ENCODE measurements around the gene BMI1.
"Not testable (repeated sequence)": the region's sequence is repeated elsewhere in the genome, so short reads cannot be mapped to it uniquely, and the experiment has no call there.

Gene BMI1

GRCh38 chr10:22341190-22341925 is 20.5 kb downstream of the BMI1 start:
- Mint-ChIP-seq H3K4me3 (peak overlapping the region; percentile 59), H3K27me3 (peaks cover 66% of the 10 kb centered on the region), H3K9me3 (peaks cover 8% of the 10 kb centered on the region), H3K4me1 (peaks cover 14% of the 10 kb centered on the region), H3K27ac (peak overlapping the region; percentile 55), H3K36me3 (peaks cover 2% of the 10 kb centered on the region)

- peaks cover 12% of the 10 kb centered on the region for H3K4me1 Mint-ChIP-seq
- H3K36me3 Mint-ChIP-seq, result peaks cover 4% of the 10 kb centered on the region
- H3K27ac Mint-ChIP-seq, result peak overlapping the region; percentile 55
- peaks cover 11% of the 10 kb centered on the region for H3K9me3 Mint-ChIP-seq
- H3K27me3 Mint-ChIP-seq, result peaks cover 69% of the 10 kb centered on the region
- peak overlapping the region; percentile 43 for H3K4me3 Mint-ChIP-seq
These were observed 21.0 kb downstream of the BMI1 start for GRCh38 chr10:22341926-22342196.

GRCh38 chr10:22342421-22342820 is 21.5 kb downstream of the BMI1 start:
- Mint-ChIP-seq H3K36me3 (peaks cover 3% of the 10 kb centered on the region), H3K4me1 (peaks cover 8% of the 10 kb centered on the region), H3K4me3 (no peak overlapping the region), H3K9me3 (peaks cover 14% of the 10 kb centered on the region), H3K27ac (no peak overlapping the region), H3K27me3 (peaks cover 67% of the 10 kb centered on the region)

GRCh38 chr10:22343731-22344130 is 22.8 kb downstream of the BMI1 start:
- no peak overlapping the region for H3K27ac Mint-ChIP-seq
- no peak overlapping the region for H3K4me3 Mint-ChIP-seq
- H3K27me3 Mint-ChIP-seq, result peaks cover 59% of the 10 kb centered on the region
- peaks cover 6% of the 10 kb centered on the region for H3K4me1 Mint-ChIP-seq
- peaks cover 14% of the 10 kb centered on the region for H3K9me3 Mint-ChIP-seq
- peaks cover 2% of the 10 kb centered on the region for H3K36me3 Mint-ChIP-seq

- peak overlapping the region; percentile 79 for H3K27ac Mint-ChIP-seq
These were observed 23.4 kb downstream of the BMI1 start for GRCh38 chr10:22344249-22344648.

GRCh38 chr10:22344781-22345300 is 23.9 kb downstream of the BMI1 start:
- Mint-ChIP-seq H3K36me3 (peaks cover 2% of the 10 kb centered on the region), H3K4me1 (peaks cover 4% of the 10 kb centered on the region), H3K27me3 (peaks cover 52% of the 10 kb centered on the region), H3K27ac (peak overlapping the region; percentile 79), H3K4me3 (peak overlapping the region; percentile 3), H3K9me3 (peaks cover 14% of the 10 kb centered on the region)

More at GRCh38 chr10:22344249-22344648, 23.4 kb downstream of the BMI1 start:
- Mint-ChIP-seq H3K36me3 (peaks cover 2% of the 10 kb centered on the region), H3K4me3 (no peak overlapping the region), H3K4me1 (peaks cover 6% of the 10 kb centered on the region), H3K27me3 (peaks cover 56% of the 10 kb centered on the region), H3K9me3 (peaks cover 14% of the 10 kb centered on the region)

GRCh38 chr10:22345301-22346095 is 24.6 kb downstream of the BMI1 start, which contains the start of gene SPAG6:
SPAG6 (plus strand) TSS chr10:22345496; CDS start chr10:22345612, 116 bp downstream.
- Mint-ChIP-seq H3K27me3 (peaks cover 47% of the 10 kb centered on the region), H3K9me3 (peaks cover 14% of the 10 kb centered on the region), H3K4me1 (no peaks in the 10 kb centered on the region), H3K36me3 (peaks cover 2% of the 10 kb centered on the region), H3K4me3 (peak within 1 kb of the TSS; percentile 36), H3K27ac (peak within 1 kb of the TSS; percentile 79)

- H3K27ac Mint-ChIP-seq, result peak overlapping the region; percentile 56
- peak overlapping the region; percentile 36 for H3K4me3 Mint-ChIP-seq
These were observed 25.3 kb downstream of the BMI1 start for GRCh38 chr10:22346096-22346661.

GRCh38 chr10:22349755-22350154 is 28.9 kb downstream of the BMI1 start:
- Mint-ChIP-seq H3K36me3 (peaks cover 2% of the 10 kb centered on the region), H3K27ac (no peak overlapping the region), H3K4me3 (no peak overlapping the region), H3K4me1 (no peaks in the 10 kb centered on the region), H3K27me3 (peaks cover 19% of the 10 kb centered on the region), H3K9me3 (peaks cover 9% of the 10 kb centered on the region)

More at GRCh38 chr10:22346096-22346661, 25.3 kb downstream of the BMI1 start:
- H3K36me3 Mint-ChIP-seq, result peaks cover 2% of the 10 kb centered on the region
- H3K27me3 Mint-ChIP-seq, result peaks cover 47% of the 10 kb centered on the region
- no peaks in the 10 kb centered on the region for H3K4me1 Mint-ChIP-seq
- peaks cover 14% of the 10 kb centered on the region for H3K9me3 Mint-ChIP-seq

GRCh38 chr10:22351131-22351703 is 30.3 kb downstream of the BMI1 start:
- Mint-ChIP-seq H3K27me3 (peaks cover 12% of the 10 kb centered on the region), H3K36me3 (peaks cover 2% of the 10 kb centered on the region), H3K4me1 (no peaks in the 10 kb centered on the region), H3K9me3 (peaks cover 8% of the 10 kb centered on the region), H3K27ac (no peak overlapping the region), H3K4me3 (no peak overlapping the region)

- no peaks in the 10 kb centered on the region for H3K36me3 Mint-ChIP-seq
- H3K27me3 Mint-ChIP-seq, result peaks cover 6% of the 10 kb centered on the region
- H3K9me3 Mint-ChIP-seq, result no peaks in the 10 kb centered on the region
- H3K27ac Mint-ChIP-seq, result no peak overlapping the region
- H3K4me1 Mint-ChIP-seq, result no peaks in the 10 kb centered on the region
- no peak overlapping the region for H3K4me3 Mint-ChIP-seq
These were observed 35.5 kb downstream of the BMI1 start for GRCh38 chr10:22356324-22356873.

GRCh38 chr10:22357770-22358169 is 36.9 kb downstream of the BMI1 start:
- not testable (repeated sequence) for H3K36me3 Mint-ChIP-seq, H3K27ac Mint-ChIP-seq, H3K4me1 Mint-ChIP-seq, H3K9me3 Mint-ChIP-seq, H3K27me3 Mint-ChIP-seq, H3K4me3 Mint-ChIP-seq

GRCh38 chr10:22363305-22363704 is 42.4 kb downstream of the BMI1 start:
- H3K9me3 Mint-ChIP-seq, result no peaks in the 10 kb centered on the region
- no peak overlapping the region for H3K27ac Mint-ChIP-seq
- H3K36me3 Mint-ChIP-seq, result peaks cover 3% of the 10 kb centered on the region
- H3K4me3 Mint-ChIP-seq, result no peak overlapping the region
- H3K27me3 Mint-ChIP-seq, result peaks cover 6% of the 10 kb centered on the region
- H3K4me1 Mint-ChIP-seq, result peaks cover 31% of the 10 kb centered on the region

GRCh38 chr10:22364407-22365140 is 43.7 kb downstream of the BMI1 start:
- Mint-ChIP-seq H3K9me3 (no peaks in the 10 kb centered on the region), H3K27ac (no peak overlapping the region), H3K36me3 (peaks cover 3% of the 10 kb centered on the region), H3K27me3 (peaks cover 6% of the 10 kb centered on the region), H3K4me3 (no peak overlapping the region), H3K4me1 (peaks cover 37% of the 10 kb centered on the region)

- no peak overlapping the region for H3K4me3 Mint-ChIP-seq
- no peak overlapping the region for H3K27ac Mint-ChIP-seq
- peaks cover 40% of the 10 kb centered on the region for H3K4me1 Mint-ChIP-seq
- H3K9me3 Mint-ChIP-seq, result no peaks in the 10 kb centered on the region
- peaks cover 3% of the 10 kb centered on the region for H3K27me3 Mint-ChIP-seq
- H3K36me3 Mint-ChIP-seq, result peaks cover 3% of the 10 kb centered on the region
These were observed 44.3 kb downstream of the BMI1 start for GRCh38 chr10:22365233-22365632.

All from activated naive CD4-positive, alpha-beta T cell treated with anti-CD3 and anti-CD28 coated beads, Interleukin-2, amount 50 U/mL, for 24 hours (primary cell).